ENCODE results near the gene TNFSF9. TPM values are rescaled to one million over a fixed set of nuclear protein-coding genes. Genes with fewer than 3 reads are reported as not detected.

TNFSF9 gene
- total and polyA plus RNA-seq, 4 donors = 0.08 to 0.12 TPM; not detected in 2

- DNase-seq (ENCODE audit: low spot score) = no peak
- peaks cover 0 to 11% (median 6%) of the 10 kb centered on the region in 4 donors for H3K9me3 ChIP-seq (ENCODE audit: control insufficient read depth in 4 of 4, low read length in 3 of 4)
- H3K9ac ChIP-seq (ENCODE audit: low read depth in 1 of 2, low read length in 2 of 2) = no peak overlapping the region
- no peak overlapping the region for H3K4me3 ChIP-seq (ENCODE audit: low read depth in 1 of 3, low read length in 3 of 3)
- no peak overlapping the region for H3K27ac ChIP-seq (ENCODE audit: low read depth in 1 of 2, low read length in 2 of 2)
- H3K36me3 ChIP-seq (ENCODE audit: control insufficient read depth in 4 of 4, insufficient read depth in 3 of 4, low read depth in 1 of 4, low read length in 3 of 4) = no peaks in the 10 kb centered on the region
- WGBS = 83% methylated on average over 4 of the region's 4 CpGs
- H3K4me1 ChIP-seq (ENCODE audit: control insufficient read depth in 4 of 4, insufficient read depth in 4 of 4, low read length in 3 of 4) = no peaks in the 10 kb centered on the region
- no peaks in the 10 kb centered on the region for H3K27me3 ChIP-seq (ENCODE audit: control insufficient read depth in 4 of 4, insufficient read depth in 4 of 4, low read length in 3 of 4)
- TF ChIP-seq SP1 (IDR thresholded peaks at IDR 0.05) (no peak), HNF4G (IDR thresholded peaks at IDR 0.05) (no peak), TAF1 (conservative IDR thresholded peaks at IDR 0.05) (no peak), JUND (IDR thresholded peaks at IDR 0.05) (no peak), REST (IDR thresholded peaks at IDR 0.05) (no peak), FOXA2 (IDR thresholded peaks at IDR 0.05) (no peak), HNF4A (conservative IDR thresholded peaks at IDR 0.05) (no peak), RXRA (IDR thresholded peaks at IDR 0.05) (no peak), GABPA (IDR thresholded peaks at IDR 0.05 in 1 of 2, conservative IDR thresholded peaks at IDR 0.05 in 1 of 2) (no peak), RAD21 (IDR thresholded peaks at IDR 0.05) (no peak), ATF3 (IDR thresholded peaks at IDR 0.05) (no peak), FOXA1 (IDR thresholded peaks at IDR 0.05) (no peak), MAX (IDR thresholded peaks at IDR 0.05) (no peak), YY1 (IDR thresholded peaks at IDR 0.05) (no peak), EGR1 (IDR thresholded peaks at IDR 0.05; ENCODE audit: low read depth in 2 of 2) (no peak), ZBTB33 (IDR thresholded peaks at IDR 0.05) (no peak)
Observed at GRCh38 chr19:6491802-6492592, 38.8 kb upstream of the TNFSF9 start.

- Histone ChIP-seq H3K27ac (ENCODE audit: low read depth in 1 of 2, low read length in 2 of 2) (no peak overlapping the region), H3K36me3 (ENCODE audit: control insufficient read depth in 4 of 4, insufficient read depth in 3 of 4, low read depth in 1 of 4, low read length in 3 of 4) (no peaks in the 10 kb centered on the region), H3K4me1 (ENCODE audit: control insufficient read depth in 4 of 4, insufficient read depth in 4 of 4, low read length in 3 of 4) (no peaks in the 10 kb centered on the region), H3K27me3 (ENCODE audit: control insufficient read depth in 4 of 4, insufficient read depth in 4 of 4, low read length in 3 of 4) (no peaks in the 10 kb centered on the region), H3K9ac (ENCODE audit: low read depth in 1 of 2, low read length in 2 of 2) (no peak overlapping the region), H3K9me3 (ENCODE audit: control insufficient read depth in 4 of 4, low read length in 3 of 4) (peaks cover 0 to 11% (median 6%) of the 10 kb centered on the region in 4 donors), H3K4me3 (ENCODE audit: low read depth in 1 of 3, low read length in 3 of 3) (no peak overlapping the region)
- DNase-seq (ENCODE audit: low spot score) = no peak
- WGBS = 78% methylated on average over 8 of the region's 8 CpGs
- peak; percentile 37 for TF ChIP-seq NR2F2 (IDR thresholded peaks at IDR 0.05)
- TF ChIP-seq YY1 (IDR thresholded peaks at IDR 0.05) = no peak
Observed at GRCh38 chr19:6494438-6495036, 36.3 kb upstream of the TNFSF9 start.

Data from liver (tissue), 9 donors.